Activated CD4-positive, alpha-beta T cell treated with anti-CD3 and anti-CD28 coated beads for 36 hours (primary cell): ENCODE results near the gene SPATA33. TPM values are rescaled to one million over a fixed set of nuclear protein-coding genes. Genes with fewer than 3 reads are reported as not detected.
A peak's percentile ranks its signal among the peaks of the same experiment; 100 is the strongest.
"Not testable (repeated sequence)": the region's sequence is repeated elsewhere in the genome, so short reads cannot be mapped to it uniquely, and the experiment has no call there.

Experiments
- ATAC-seq: fragments of 200-7000 bp; cut with Tn5 transposase; one replicate; pipeline ENCODE4 v1.10.0; 2021; ENCODE audit warnings: mild to moderate bottlenecking, moderate library complexity
- CTCF ChIA-PET: fragments of 350-600 bp; sonication (Branson Sonifier 250); formaldehyde crosslinking; loops from one replicate; lab custom pipeline; 2021; ENCODE audit warnings: antibody characterized with exemption; lab: Charles Lee
- POLR2A ChIA-PET: fragments of 350-600 bp; sonication (Branson Sonifier 250); formaldehyde crosslinking; loops from one replicate; lab custom pipeline; 2021; ENCODE audit warnings: antibody characterized with exemption, inconsistent platforms; lab: Charles Lee
- DNase-seq: peaks from one replicate; pipeline ENCODE4 v3.0.0-alpha.2; 2020
- H3K27ac Mint-ChIP-seq: one replicate; pipeline ENCODE4 v1.8.0; 2021; ENCODE audit warnings: mixed read lengths
- H3K27me3 Mint-ChIP-seq: one replicate; pipeline ENCODE4 v1.8.0; 2021; ENCODE audit warnings: mixed read lengths
- H3K36me3 Mint-ChIP-seq: one replicate; pipeline ENCODE4 v1.8.0; 2021; ENCODE audit warnings: low read depth, mixed read lengths
- H3K4me1 Mint-ChIP-seq: one replicate; pipeline ENCODE4 v1.8.0; 2021; ENCODE audit warnings: mixed read lengths
- H3K4me3 Mint-ChIP-seq: one replicate; pipeline ENCODE4 v1.8.0; 2021; ENCODE audit warnings: mild to moderate bottlenecking, moderate library complexity, mixed read lengths
- H3K9me3 Mint-ChIP-seq: one replicate; pipeline ENCODE4 v1.8.0; 2021; ENCODE audit warnings: low read depth, mixed read lengths
- intact Hi-C, 2 experiments: fragments of 100-400 bp; cut with DNase I in 1 of 2; cut with micrococcal nuclease in 1 of 2; formaldehyde crosslinking; loops; one replicate each; pipeline versions ENCODE4 v1.14.2 to v1.15.1; 2022 to 2024; cut with DNase I, micrococcal nuclease
- total RNA-seq, 2 experiments: library from RNA; stranded (reverse); gene quantifications; one replicate each; pipeline ENCODE4 v1.2.3, GENCODE V29; 2021

The SPATA33 gene
- total RNA-seq, 2 experiments from 2014 or later = 6.8 to 11.6 TPM

GRCh38 chr16:89668790-89669158 is 11.1 kb downstream of the SPATA33 start:
- ChIA-PET CTCF (interaction anchor here (1.7 kb wide), 1 partner anchor 10 kb away, joined by 4 read pairs; no protein-coding TSS in a partner anchor), POLR2A (interaction anchor here (0.6 kb wide), 1 partner anchor 219 kb away, joined by 3 read pairs; no protein-coding TSS in a partner anchor)
- H3K4me3 Mint-ChIP-seq = no peak overlapping the region
- DNase-seq (no peak), ATAC-seq (no peak)
- intact Hi-C loops = no loop called here
- no peaks in the 10 kb centered on the region for H3K27me3 Mint-ChIP-seq
- H3K9me3 Mint-ChIP-seq = no peaks in the 10 kb centered on the region
- no peak overlapping the region for H3K27ac Mint-ChIP-seq
- H3K4me1 Mint-ChIP-seq = peaks cover 24% of the 10 kb centered on the region
- H3K36me3 Mint-ChIP-seq = peaks cover 9% of the 10 kb centered on the region

- Mint-ChIP-seq H3K27me3 (no peaks in the 10 kb centered on the region), H3K27ac (no peak overlapping the region), H3K4me1 (peaks cover 24% of the 10 kb centered on the region), H3K4me3 (no peak overlapping the region), H3K36me3 (peaks cover 5% of the 10 kb centered on the region), H3K9me3 (no peaks in the 10 kb centered on the region)
- POLR2A ChIA-PET = no interaction called here
- DNase-seq (no peak), ATAC-seq (no peak)
- CTCF ChIA-PET = no interaction called here
- intact Hi-C loops = no loop called here
Observed at GRCh38 chr16:89669755-89670154, 12.1 kb downstream of the SPATA33 start.

- no peaks in the 10 kb centered on the region for H3K27me3 Mint-ChIP-seq
- no peak overlapping the region for H3K4me3 Mint-ChIP-seq
- H3K9me3 Mint-ChIP-seq = no peaks in the 10 kb centered on the region
- ChIA-PET CTCF (interaction anchor here (0.6 to 0.9 kb wide), 3 partner anchors 16 to 421 kb away, joined by 3 to 5 read pairs (median 3); partner anchors contain the start of gene CDK10), POLR2A (interaction anchor here (0.6 kb wide), 1 partner anchor 29 kb away, joined by 7 read pairs; no protein-coding TSS in a partner anchor)
- DNase-seq = no peak
- peaks cover 24% of the 10 kb centered on the region for H3K4me1 Mint-ChIP-seq
- peak; percentile 45 for ATAC-seq
- peaks cover 5% of the 10 kb centered on the region for H3K36me3 Mint-ChIP-seq
- no peak overlapping the region for H3K27ac Mint-ChIP-seq
- intact Hi-C loops = no loop called here
Observed at GRCh38 chr16:89670496-89671431, 13.1 kb downstream of the SPATA33 start.

- H3K9me3 Mint-ChIP-seq, H3K27me3 Mint-ChIP-seq, H3K4me3 Mint-ChIP-seq, ATAC-seq, H3K36me3 Mint-ChIP-seq, DNase-seq, intact Hi-C loops, H3K27ac Mint-ChIP-seq: not testable (repeated sequence)
- peaks cover 24% of the 10 kb centered on the region for H3K4me1 Mint-ChIP-seq
- ChIA-PET POLR2A (interaction anchor here (0.6 kb wide), 1 partner anchor 28 kb away, joined by 7 read pairs; no protein-coding TSS in a partner anchor), CTCF (interaction anchor here (0.6 to 0.9 kb wide), 2 partner anchors 15 to 422 kb away, joined by 3 to 5 read pairs; partner anchors contain the start of gene CDK10)
Observed at GRCh38 chr16:89671565-89671964, 13.9 kb downstream of the SPATA33 start.

- ChIA-PET CTCF (interaction anchor here (0.8 to 1.5 kb wide), 2 partner anchors 19 to 34 kb away, joined by 3 read pairs; no protein-coding TSS in a partner anchor), POLR2A (no interaction called here)
- Mint-ChIP-seq H3K27me3 (no peaks in the 10 kb centered on the region), H3K4me1 (peaks cover 24% of the 10 kb centered on the region), H3K36me3 (no peaks in the 10 kb centered on the region), H3K27ac (no peak overlapping the region), H3K9me3 (no peaks in the 10 kb centered on the region), H3K4me3 (no peak overlapping the region)
- intact Hi-C loops = no loop called here
- no peak for ATAC-seq
- DNase-seq = no peak
Observed at GRCh38 chr16:89672177-89672941, 14.7 kb downstream of the SPATA33 start.

GRCh38 chr16:89678258-89678657 is 20.6 kb downstream of the SPATA33 start:
- no peak overlapping the region for H3K4me3 Mint-ChIP-seq
- no peaks in the 10 kb centered on the region for H3K27me3 Mint-ChIP-seq
- DNase-seq (no peak), ATAC-seq (no peak)
- no peak overlapping the region for H3K27ac Mint-ChIP-seq
- no peaks in the 10 kb centered on the region for H3K9me3 Mint-ChIP-seq
- no peaks in the 10 kb centered on the region for H3K36me3 Mint-ChIP-seq
- CTCF ChIA-PET = no interaction called here
- POLR2A ChIA-PET = interaction anchor here (0.6 kb wide), 1 partner anchor 342 kb away, joined by 3 read pairs; no protein-coding TSS in a partner anchor
- H3K4me1 Mint-ChIP-seq = no peaks in the 10 kb centered on the region
- intact Hi-C loops = no loop called here

DNA sequence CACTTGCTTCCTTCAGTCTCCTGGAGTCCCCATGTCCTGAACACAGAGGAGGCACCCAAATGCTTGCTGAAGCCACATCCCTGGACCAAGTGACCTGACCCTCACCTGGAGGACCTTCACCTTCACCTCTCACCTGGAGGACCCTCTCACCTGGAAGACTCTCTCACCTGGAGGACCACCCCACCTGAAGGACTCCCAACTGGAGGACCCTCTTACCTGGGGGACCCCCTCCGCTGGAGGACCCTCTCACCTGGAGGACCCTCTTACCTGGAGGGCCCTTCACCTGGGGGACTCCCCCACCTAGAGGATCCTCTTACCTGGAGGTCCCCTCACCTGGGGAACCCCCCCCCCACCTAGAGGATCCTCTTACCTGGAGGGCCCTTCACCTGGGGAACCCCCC is 28.3 kb downstream of the SPATA33 start:
- peaks cover 14% of the 10 kb centered on the region for H3K4me1 Mint-ChIP-seq
- ChIA-PET POLR2A (interaction anchor here (0.9 to 1.0 kb wide), 2 partner anchors 14 to 122 kb away, joined by 4 to 5 read pairs; no protein-coding TSS in a partner anchor), CTCF (interaction anchor here (0.8 to 2.5 kb wide), 3 partner anchors 14 to 110 kb away, joined by 3 to 12 read pairs (median 5); partner anchors contain the start of gene CPNE7)
- no peak overlapping the region for H3K27ac Mint-ChIP-seq
- H3K27me3 Mint-ChIP-seq = no peaks in the 10 kb centered on the region
- H3K36me3 Mint-ChIP-seq = peaks cover 15% of the 10 kb centered on the region
- DNase-seq (no peak), ATAC-seq (no peak)
- H3K9me3 Mint-ChIP-seq = no peaks in the 10 kb centered on the region
- peak overlapping the region; percentile 86 for H3K4me3 Mint-ChIP-seq
- intact Hi-C loops = loop anchor here (1.0 to 2.0 kb wide), 9 partner anchors 14 to 829 kb away; partner anchors contain the start of genes CHMP1A (in 1 of the 2), FANCA (in 1 of the 2), PRDM7 (in 1 of the 2) and SPATA2L (in 1 of the 2)

GRCh38 chr16:89686520-89687091 is 29.0 kb downstream of the SPATA33 start, which contains the start of gene CDK10:
CDK10 (plus strand) TSS chr16:89686689; CDS start chr16:89686711, 22 bp downstream.
- ChIA-PET POLR2A (interaction anchor here (0.6 to 1.0 kb wide), 4 partner anchors 14 to 288 kb away, joined by 3 to 5 read pairs (median 4); no protein-coding TSS in a partner anchor), CTCF (interaction anchor here (0.7 to 2.5 kb wide), 4 partner anchors 14 to 286 kb away, joined by 3 to 12 read pairs (median 4); no protein-coding TSS in a partner anchor)
- Mint-ChIP-seq H3K4me1 (peaks cover 14% of the 10 kb centered on the region), H3K27me3 (no peaks in the 10 kb centered on the region), H3K27ac (peak within 1 kb of the TSS; percentile 88), H3K4me3 (peak within 1 kb of the TSS; percentile 86), H3K36me3 (peaks cover 15% of the 10 kb centered on the region), H3K9me3 (no peaks in the 10 kb centered on the region)
- ATAC-seq (peak; percentile 90), DNase-seq (peak; percentile 92)
- intact Hi-C loops = loop anchor here (1.0 to 2.0 kb wide), 9 partner anchors 14 to 829 kb away; partner anchors contain the start of genes CHMP1A (in 1 of the 2), FANCA (in 1 of the 2), PRDM7 (in 1 of the 2) and SPATA2L (in 1 of the 2)

GRCh38 chr16:89687092-89687940 is 29.7 kb downstream of the SPATA33 start:
- intact Hi-C loops = loop anchor here in 1 of 2 experiments (2.0 kb wide), 1 partner anchor 13 kb away; the partner anchor contains the start of gene SPATA2L
- Mint-ChIP-seq H3K27me3 (no peaks in the 10 kb centered on the region), H3K4me3 (peak overlapping the region; percentile 86), H3K36me3 (peaks cover 15% of the 10 kb centered on the region), H3K4me1 (peaks cover 14% of the 10 kb centered on the region), H3K27ac (peak overlapping the region; percentile 88), H3K9me3 (no peaks in the 10 kb centered on the region)
- ChIA-PET CTCF (interaction anchor here (0.7 to 2.5 kb wide), 5 partner anchors 10 to 286 kb away, joined by 3 to 12 read pairs (median 3); no protein-coding TSS in a partner anchor), POLR2A (interaction anchor here (0.6 to 1.0 kb wide), 3 partner anchors 13 to 289 kb away, joined by 3 to 5 read pairs (median 4); no protein-coding TSS in a partner anchor)
- DNase-seq (peak; percentile 43), ATAC-seq (peak; percentile 32)
